ENCODE measurements around the gene CLEC4A.
"Not testable (repeated sequence)": the region's sequence is repeated elsewhere in the genome, so short reads cannot be mapped to it uniquely, and the experiment has no call there.

Gene CLEC4A

DNA sequence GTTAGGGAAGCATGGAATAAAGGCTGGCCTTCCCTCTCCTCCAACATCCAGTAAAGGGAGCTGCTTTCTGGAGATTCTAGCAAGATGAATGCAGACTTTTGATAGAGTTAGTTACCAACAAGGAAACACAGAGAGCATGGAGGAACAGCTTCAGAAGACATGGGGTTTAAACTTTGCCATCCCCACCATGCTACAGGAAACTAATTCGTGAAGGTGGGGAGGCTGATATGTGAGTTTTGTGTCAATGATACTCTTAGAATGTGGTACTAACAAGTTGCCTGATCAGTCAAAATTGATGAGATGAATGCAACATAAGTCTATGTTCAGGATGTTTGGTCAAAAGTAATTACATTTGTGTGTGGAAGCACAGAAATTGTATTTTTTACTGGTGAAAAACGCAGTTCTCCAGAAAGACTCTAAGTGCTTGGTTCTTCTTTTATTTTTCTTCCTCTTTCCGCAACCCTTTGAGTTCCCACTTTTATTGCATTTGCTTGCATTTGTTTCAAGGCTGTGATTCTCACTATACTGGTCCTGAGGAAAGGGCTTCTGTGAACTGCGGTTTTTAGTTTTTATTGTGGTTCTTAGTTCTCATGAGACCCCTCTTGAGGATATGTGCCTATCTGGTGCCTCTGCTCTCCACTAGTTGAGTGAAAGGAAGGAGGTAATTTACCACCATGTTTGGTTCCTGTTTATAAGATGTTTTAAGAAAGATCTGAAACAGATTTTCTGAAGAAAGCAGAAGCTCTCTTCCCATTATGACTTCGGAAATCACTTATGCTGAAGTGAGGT lies at the start of gene CLEC4A:
Gene CLEC4A, plus strand, starts transcription at position 494 of the 789 bp plus-strand sequence. Its CDS starts 262 bp downstream, at position 756.
- DNase-seq (ENCODE audit: extremely low read depth in 1 of 2, low read depth in 1 of 2) = no peak

DNA sequence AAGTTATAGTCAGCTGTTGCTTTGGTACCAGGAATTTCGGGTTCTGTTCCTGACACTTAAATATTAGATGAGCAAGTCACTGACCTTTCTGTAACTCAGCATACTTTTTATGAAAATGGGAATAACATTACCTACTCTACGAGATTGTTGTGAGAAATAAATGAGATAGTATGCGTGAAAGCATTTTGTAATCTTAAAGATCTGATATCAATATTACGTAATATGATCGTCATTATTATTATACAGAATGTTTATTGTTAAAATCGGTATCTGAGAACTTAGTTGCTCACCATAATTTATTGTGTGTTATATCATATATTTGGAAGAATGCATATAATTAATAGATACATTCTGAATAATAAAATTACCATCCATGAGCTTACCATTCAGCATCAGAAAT lies 47.5 kb upstream of the CLEC4A start:
- no peak for DNase-seq (ENCODE audit: extremely low read depth in 1 of 2, low read depth in 1 of 2)

DNA sequence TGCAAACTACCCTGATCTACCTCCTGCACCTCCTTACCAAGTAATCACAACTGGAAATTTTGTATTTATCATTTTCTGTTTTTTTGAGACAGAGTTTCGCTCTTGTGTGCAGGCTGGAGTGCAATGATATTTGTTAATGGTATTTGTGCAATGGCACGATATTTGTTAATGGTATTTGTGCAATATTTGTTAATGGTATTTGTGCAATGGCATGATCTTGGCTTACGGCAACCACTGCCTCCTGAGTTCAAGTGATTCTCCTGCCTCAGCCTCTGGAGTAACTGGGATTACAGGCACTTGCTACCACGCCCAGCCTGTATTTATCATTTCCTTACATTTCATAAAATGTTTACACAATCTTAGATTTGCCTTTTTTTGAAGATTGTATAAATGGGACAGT lies 47.1 kb upstream of the CLEC4A start:
- no peak for DNase-seq (ENCODE audit: extremely low read depth in 1 of 2, low read depth in 1 of 2)

DNA sequence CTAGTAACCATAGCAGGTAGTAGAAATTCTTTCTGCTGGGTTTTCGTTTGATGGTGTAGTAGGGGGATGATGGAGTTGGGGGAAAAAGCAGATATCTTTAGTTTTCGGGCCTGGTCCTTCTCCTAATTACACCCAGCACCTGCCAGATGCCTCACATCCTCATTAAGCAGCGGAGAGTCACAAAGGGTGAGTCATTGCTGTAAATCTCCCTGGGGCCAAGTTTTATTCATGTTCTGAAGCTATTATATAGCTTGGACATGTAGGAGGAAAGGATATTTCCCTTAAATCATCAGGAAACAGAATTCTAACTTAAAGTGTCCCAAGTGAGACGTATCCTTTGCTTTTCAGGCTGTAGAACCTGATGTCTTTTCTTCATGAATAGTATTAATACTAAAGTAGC lies 46.2 kb upstream of the CLEC4A start:
- no peak for DNase-seq (ENCODE audit: extremely low read depth in 1 of 2, low read depth in 1 of 2)

DNA sequence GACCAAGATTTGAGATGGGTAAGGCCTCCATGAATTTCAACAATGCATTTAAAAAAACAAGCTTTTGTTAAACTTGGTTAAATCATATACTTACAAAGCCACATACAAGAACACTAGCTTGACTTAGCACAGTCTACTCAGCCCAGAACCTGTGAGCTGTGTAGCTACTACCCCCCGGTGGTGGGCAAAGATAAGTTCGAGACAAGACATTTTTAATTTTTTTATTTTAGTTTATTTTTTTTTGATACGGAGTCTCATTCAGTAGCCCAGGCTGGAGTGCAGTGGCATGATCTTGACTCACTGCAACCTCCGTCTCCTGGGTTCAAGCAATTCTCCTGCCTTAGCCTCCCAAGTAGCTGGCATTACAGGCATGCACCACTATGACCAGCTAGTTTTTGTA lies 45.0 kb upstream of the CLEC4A start:
- peak; percentile 27 to 46 for DNase-seq (ENCODE audit: extremely low read depth in 1 of 2, low read depth in 1 of 2)

DNA sequence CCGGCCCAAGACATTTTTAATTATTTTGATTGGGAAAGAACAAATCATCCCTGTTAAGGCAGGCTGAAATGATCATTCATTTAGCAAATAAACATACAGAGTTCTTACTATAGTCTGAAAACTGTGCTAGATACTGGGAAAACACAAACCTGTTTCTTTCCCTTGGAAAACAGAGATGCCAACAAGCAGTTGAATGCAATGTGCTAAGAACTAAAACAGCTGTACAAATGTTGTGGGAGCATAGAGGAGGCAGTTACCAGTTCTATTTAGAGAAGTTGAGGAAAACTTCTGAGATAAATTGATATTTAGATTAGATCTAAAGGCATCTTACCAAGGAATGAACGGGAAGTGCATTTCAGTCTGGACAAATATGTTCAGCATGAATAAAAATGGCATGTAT lies 44.5 kb upstream of the CLEC4A start:
- DNase-seq (ENCODE audit: extremely low read depth in 1 of 2, low read depth in 1 of 2) = no peak

DNA sequence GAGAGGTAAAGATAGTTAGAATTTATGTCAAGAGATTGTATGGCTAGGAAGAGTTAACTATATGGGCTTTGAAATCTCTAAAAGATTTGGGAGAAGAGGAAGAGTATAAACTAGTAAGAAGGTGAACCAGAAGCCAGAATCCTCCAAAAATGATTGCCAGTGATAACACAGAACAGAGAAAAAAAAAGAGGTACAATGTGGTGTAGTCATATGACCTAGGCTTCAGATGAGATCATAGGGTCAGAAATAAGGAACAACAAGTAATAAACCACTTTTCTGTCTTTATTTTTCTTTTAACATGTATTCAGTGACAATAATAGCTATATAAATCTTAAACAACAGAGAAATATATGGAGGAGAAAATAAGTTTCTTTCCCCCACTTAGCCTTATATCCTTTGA lies 43.3 kb upstream of the CLEC4A start:
- DNase-seq (ENCODE audit: extremely low read depth in 1 of 2, low read depth in 1 of 2) = no peak

DNA sequence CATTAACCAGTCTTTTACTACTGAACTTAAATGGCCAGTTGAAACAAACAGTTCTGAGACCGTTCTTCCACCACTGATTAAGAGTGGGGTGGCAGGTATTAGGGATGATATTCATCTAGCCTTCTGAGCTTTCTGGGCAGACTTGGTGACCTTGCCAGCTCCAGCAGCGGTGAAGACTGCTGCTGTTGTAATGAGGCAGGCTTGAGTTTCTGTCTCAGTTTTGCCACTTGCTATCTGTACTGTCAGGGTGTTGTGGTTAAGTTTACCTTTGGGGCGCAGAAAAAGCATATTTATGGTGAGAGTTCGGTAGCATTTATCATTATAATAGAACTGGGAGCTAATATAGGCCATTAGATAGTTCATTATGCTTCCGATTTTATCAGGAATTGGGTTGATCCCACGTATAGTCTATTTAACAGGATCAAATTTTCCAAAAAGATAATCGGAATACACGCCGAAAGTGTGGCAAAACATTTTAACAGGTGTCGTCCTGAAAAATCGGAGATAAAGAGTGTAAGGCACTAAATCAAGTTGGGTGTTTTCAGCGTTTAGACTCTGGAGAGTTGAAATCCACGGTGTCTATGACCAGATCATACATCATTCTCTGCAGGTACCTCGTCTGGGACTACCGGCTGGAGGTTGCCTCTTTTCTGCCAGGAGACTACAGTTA lies 42.0 kb upstream of the CLEC4A start:
- DNase-seq (ENCODE audit: extremely low read depth in 1 of 2, low read depth in 1 of 2) = no peak

DNA sequence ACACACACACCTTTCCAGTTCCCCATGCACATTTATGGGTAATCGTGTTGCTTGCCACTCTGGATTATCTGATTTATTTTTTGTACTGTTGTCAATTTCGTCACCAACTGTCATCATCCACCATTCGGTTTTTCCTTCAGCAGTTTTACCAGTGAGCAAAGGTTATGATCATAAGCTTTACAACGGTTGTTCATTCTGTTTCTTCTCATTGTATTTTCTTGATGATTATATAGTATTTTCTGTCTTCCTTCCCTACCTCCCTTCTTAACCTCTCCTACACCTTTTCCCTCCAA lies 40.7 kb upstream of the CLEC4A start:
- DNase-seq (ENCODE audit: extremely low read depth in 1 of 2, low read depth in 1 of 2) = no peak

DNA sequence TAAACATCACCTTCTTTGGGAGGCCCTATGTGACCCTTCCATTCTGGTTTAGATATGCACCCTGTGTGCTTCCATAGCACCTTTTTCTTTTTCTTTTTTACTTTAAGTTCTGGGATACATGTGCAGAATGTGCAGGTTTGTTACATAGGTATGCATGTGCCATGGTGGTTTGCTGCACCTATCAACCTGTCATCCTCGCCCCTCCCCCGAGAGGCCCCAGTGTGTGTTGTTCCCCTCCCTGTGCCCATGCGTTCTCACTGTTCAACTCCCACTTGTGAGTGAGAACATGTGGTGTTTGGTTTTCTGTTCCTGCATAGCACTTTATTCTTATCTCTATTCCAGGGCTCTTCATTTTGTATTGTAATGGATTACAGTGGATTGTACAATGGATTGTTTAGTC lies 39.1 kb upstream of the CLEC4A start:
- DNase-seq (ENCODE audit: extremely low read depth in 1 of 2, low read depth in 1 of 2) = not testable (repeated sequence)

DNA sequence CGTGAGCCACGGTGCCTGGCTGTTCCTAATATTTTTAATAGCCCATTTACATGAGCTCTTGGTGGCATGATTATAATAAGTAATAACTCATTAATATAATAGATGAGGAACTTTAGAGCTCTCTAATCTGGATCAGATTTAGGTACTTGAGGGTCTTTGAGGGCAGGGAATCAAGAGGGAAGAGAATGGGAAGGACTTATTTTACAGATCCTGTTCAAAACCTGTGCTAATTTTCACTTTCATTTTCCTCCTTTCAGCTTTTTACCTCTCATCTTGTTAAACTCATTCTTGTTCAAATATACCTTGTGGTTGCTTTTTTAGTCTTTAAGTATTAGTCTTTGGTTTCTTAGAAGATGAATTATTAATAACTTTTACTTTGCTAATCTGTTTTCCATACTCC lies 35.8 kb upstream of the CLEC4A start:
- DNase-seq (ENCODE audit: extremely low read depth in 1 of 2, low read depth in 1 of 2) = no peak

DNA sequence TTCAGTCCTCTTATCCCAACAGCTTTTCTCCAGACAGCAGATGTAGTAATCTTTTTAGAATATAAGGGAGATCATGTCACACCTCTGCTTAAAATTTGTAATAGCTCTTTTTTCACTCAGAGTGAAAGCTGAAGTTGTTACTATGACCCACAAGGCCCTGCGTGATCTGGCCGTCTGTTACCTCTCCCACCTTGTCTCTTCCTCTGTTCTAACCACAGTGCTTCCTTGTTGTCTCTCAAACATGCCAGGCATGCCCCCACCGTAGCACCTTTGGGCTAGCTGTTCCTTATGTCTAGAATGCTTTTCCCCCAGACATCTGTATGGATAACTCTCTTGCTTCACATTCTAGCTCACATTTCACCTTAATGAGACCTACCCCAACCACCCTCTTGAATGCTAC lies 34.8 kb upstream of the CLEC4A start:
- peak in 1 of 2 donors; percentile 16 for DNase-seq (ENCODE audit: extremely low read depth in 1 of 2, low read depth in 1 of 2)

DNA sequence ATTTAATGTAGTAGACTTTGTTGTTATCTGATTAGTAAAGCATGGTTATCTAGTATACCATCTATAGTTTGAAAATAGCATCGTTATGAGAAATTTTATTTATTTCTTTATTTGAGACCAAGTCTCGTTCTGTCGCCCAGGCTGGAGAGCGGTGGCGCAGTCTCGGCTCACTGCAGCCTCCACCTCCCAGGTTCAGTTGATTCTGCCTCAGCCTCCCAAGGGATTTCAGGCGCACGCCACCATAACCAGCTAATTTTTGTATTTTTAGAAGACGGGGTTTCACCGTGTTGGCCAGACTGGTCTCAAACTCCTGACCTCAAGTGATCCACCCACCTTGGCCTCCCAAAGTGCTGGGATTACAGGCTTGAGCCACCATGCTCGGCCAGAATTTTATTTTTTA lies 34.1 kb upstream of the CLEC4A start:
- DNase-seq (ENCODE audit: extremely low read depth in 1 of 2, low read depth in 1 of 2) = not testable (repeated sequence)

DNA sequence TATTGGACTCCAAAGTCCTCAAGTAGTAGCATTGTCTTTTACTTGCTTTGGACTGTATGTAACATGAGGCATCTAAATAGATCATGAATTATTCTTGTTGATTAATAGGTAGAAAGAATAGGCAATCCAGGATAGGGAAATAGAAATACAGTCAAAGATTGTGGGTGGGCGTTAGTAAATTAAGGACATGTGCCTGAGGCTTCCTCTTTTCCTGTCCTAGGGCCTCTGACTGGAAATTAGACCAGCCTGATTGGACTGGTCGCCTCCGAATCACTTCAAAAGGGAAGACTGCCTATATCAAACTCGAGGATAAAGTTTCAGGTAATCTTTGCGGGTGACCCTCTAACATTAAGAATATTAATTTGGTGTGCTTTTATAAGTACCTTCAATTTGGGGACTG lies 33.7 kb upstream of the CLEC4A start:
- DNase-seq (ENCODE audit: extremely low read depth in 1 of 2, low read depth in 1 of 2) = no peak

DNA sequence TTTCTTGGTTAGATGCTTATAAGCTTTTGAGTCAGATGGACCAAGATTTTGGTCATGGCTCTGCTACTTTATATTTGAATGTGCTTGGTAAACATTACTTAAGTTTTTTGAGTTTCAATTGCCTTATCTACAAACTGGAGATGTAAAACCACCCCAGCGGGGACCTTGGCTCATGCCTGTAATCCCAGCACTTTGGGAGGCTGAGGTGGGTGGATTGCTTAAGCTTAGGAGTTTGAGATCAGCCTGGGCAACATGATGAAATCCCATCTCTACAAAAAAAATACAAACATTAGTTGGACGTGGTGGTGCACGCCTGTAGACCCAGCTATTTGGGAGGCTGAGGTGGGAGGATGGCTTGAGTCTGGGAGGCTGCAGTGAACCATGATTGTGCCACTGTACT lies 30.1 kb upstream of the CLEC4A start:
- no peak for DNase-seq (ENCODE audit: extremely low read depth in 1 of 2, low read depth in 1 of 2)

DNA sequence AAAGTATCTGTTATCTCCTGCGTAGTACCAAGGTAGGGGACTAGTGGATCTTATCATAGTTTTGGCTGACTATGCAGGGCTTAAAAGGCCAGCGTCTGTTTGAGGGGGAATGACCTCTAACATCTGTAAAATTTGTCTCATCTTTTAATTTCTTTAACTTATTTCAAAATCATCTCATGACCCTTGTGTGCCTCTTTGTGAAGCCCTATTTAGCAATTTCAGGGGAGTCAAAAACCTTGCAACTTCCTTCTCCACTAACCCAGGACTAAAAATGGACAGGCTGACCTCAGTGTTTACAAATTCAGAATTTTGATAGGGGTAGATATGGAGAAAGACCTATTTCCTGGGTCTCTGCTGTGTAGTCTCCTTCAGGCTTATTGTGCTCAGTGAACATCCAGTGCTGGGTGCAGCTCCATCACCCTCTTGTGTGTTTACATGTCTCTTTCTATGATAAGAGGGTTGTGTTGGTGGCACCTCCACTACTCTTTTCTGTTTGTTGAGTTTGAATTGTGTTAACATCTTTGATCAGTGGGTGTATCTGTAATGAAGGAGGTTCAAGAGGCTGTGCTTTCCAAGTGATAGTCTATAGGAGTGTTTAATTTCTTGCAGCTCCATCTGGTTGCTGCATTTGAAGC lies 27.0 kb upstream of the CLEC4A start:
- no peak for DNase-seq (ENCODE audit: extremely low read depth in 1 of 2, low read depth in 1 of 2)

DNA sequence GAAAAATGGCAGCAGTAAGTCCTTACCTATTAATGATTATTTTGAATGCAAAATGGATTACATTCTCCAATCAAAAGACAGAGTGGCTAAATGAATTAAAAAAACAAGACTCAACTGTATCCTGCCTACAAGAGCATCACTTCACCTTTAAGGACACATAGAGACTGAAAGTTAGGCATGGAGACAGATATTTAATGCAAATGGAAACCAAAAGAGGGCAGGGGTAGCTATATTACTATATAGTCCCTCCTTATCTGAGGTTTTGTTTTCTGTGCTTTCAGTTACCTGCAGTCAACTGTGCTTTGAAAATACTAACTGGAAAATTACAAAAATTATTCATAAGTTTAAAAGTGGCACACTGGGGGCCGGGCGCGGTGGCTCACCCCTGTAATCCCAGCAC lies 24.2 kb upstream of the CLEC4A start:
- no peak for DNase-seq (ENCODE audit: extremely low read depth in 1 of 2, low read depth in 1 of 2)

DNA sequence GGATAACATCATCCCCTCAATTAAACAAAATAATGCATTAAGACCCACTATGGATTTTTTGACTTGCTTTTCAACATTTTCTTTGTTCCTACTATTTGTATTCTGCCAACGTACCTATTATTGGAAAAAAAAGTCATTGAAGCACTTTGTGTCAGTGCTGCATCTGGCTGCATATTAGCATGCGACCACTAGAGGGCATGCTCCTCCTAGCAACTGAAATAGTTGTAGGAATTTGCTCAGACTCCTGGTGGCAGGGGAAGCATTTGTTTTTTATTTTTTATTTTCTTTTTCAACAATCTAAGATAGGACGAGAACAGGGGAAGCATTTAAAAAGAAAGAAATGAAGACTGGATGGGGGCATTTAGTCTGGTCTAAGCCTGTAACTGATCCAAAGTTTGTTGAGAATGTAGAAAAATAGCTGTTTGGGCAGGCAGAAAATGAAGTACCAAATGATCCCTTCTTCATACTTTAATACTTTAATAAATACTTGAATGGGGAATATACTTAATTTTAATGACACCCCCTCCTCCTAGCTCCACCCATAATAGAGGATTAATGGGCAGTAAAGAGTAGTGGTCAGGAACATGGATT lies 14.5 kb upstream of the CLEC4A start:
- DNase-seq (ENCODE audit: extremely low read depth in 1 of 2, low read depth in 1 of 2) = peak; percentile 57 to 63

DNA sequence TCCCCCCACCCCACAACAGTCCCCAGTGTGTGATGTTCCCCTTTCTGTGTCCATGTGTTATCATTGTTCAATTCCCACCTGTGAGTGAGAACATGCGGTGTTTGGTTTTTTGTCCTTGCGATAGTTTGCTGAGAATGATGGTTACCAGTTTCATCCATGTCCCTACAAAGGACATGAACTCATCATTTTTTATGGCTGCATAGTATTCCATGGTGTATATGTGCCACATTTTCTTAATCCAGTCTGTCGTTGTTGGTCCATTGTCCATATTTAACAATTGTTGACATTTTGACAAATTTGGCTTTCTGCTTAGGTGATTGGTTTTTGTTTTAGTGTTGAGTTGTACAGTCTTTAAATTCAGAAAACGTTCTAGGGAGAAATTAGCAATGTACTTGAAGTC lies 10.3 kb upstream of the CLEC4A start:
- not testable (repeated sequence) for DNase-seq (ENCODE audit: extremely low read depth in 1 of 2, low read depth in 1 of 2)

DNA sequence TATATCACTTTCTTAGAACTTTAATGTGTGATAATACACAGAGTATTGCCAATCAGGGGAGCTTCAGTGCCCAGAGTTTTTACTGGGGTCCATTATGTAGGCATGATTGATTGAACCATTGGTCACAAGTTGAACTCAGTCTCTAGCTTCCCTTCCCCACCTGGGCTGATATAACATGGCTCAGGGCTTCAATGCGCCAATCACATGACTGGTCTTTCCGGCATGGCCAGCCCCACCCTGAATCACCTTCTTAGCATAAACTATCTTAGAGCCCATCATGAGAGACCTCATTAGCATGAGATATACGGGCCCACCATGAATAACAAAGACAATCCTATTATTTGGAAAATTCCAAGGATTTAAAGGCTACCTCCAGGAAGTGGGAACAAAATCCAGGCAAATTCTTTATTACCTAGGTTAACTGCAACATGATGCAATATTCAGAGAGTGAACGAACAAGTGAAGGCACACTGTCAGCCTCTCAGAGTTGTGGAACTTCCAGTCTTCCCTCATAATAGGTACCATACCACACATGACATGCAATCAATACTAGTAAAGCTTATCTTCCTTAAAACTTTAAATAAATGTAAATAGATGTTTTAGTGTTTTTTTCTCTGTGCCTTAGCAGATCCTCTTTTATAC lies 3.2 kb upstream of the CLEC4A start:
- DNase-seq (ENCODE audit: extremely low read depth in 1 of 2, low read depth in 1 of 2) = no peak

DNA sequence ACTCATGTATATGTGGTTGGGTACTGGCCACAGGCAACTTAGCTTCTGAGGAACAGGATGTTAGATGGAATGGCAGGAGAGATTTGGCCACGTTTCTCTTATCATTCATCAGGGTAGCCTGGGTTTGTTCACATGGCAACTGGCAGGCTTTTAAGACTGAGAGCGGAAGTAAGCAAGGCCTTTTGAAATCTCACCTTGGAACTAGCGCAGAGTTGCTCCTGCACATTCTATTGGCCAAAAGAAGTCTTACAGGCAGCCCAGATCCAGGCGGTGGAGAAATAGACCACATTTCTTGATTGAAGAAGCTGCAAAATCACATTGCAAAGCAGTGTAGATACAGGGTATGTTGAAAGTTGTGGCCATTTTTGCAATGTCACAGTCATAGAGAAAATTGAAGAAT lies 3.7 kb downstream of the CLEC4A start:
- DNase-seq (ENCODE audit: extremely low read depth in 1 of 2, low read depth in 1 of 2) = no peak

All from activated CD8-positive, alpha-beta memory T cell treated with anti-CD3 and anti-CD28 coated beads for 1 hour (primary cell).